Neural progenitor cell (in vitro differentiated cells): ENCODE results near the gene RUSC1. TPM values are rescaled to one million over a fixed set of nuclear protein-coding genes. Genes with fewer than 3 reads are reported as not detected.

Experiments
- DNase-seq: peaks from one replicate; pipeline ENCODE4 v3.0.0-alpha.2; 2016; ENCODE audit warnings: low spot score
- H2AFZ ChIP-seq: fragments of 200-600 bp; sonication (generic); replicated peaks from 2 replicates; pipeline ENCODE4 v1.6.1; 2016; ENCODE audit warnings: antibody characterized with exemption
- H3F3A ChIP-seq: fragments of 200-600 bp; sonication (generic); 2 replicates; pipeline ENCODE4 v1.6.1; 2016; ENCODE audit warnings: antibody characterized with exemption, low read depth
- H3K27ac ChIP-seq: fragments of 200-600 bp; sonication (generic); 2 replicates; pipeline ENCODE4 v1.5.1; 2016; ENCODE audit warnings: mild to moderate bottlenecking
- H3K27me3 ChIP-seq: fragments of 200-600 bp; sonication (generic); 2 replicates; pipeline ENCODE4 v1.6.1; 2016; ENCODE audit warnings: mild to moderate bottlenecking, moderate library complexity
- H3K36me3 ChIP-seq: fragments of 200-600 bp; sonication (generic); 2 replicates; pipeline ENCODE4 v1.5.1; 2016
- H3K4me1 ChIP-seq: fragments of 200-600 bp; sonication (generic); 2 replicates; pipeline ENCODE4 v1.6.1; 2016; ENCODE audit warnings: mixed run types
- H3K4me2 ChIP-seq: fragments of 200-600 bp; sonication (generic); 2 replicates; pipeline ENCODE4 v1.6.1; 2016
- H3K4me3 ChIP-seq: fragments of 200-600 bp; sonication (generic); 2 replicates; pipeline ENCODE4 v1.5.1; 2016
- H3K79me2 ChIP-seq: fragments of 200-600 bp; sonication (generic); 2 replicates; pipeline ENCODE4 v1.6.1; 2016; ENCODE audit warnings: low read depth
- H3K9ac ChIP-seq: fragments of 200-600 bp; sonication (generic); 2 replicates; pipeline ENCODE4 v1.6.1; 2016
- H3K9me3 ChIP-seq: fragments of 200-600 bp; sonication (generic); 2 replicates; pipeline ENCODE4 v1.5.1; 2016; ENCODE audit warnings: low read depth
- H4K20me1 ChIP-seq: fragments of 200-600 bp; sonication (generic); 2 replicates; pipeline ENCODE4 v1.6.1; 2016; ENCODE audit warnings: low read depth
- H3K27ac Mint-ChIP-seq: 3 replicates; pipeline ENCODE4 v1.8.0; 2021; ENCODE audit warnings: mixed read lengths
- H3K27me3 Mint-ChIP-seq: 2 replicates; pipeline ENCODE4 v1.8.0; 2022; ENCODE audit warnings: low read depth, mild to moderate bottlenecking, inconsistent platforms, moderate library complexity, mixed read lengths; ENCODE audit not compliant: insufficient read depth
- H3K36me3 Mint-ChIP-seq: 3 replicates; pipeline ENCODE4 v1.8.0; 2021; ENCODE audit warnings: mixed read lengths
- H3K4me1 Mint-ChIP-seq: 3 replicates; pipeline ENCODE4 v1.8.0; 2021; ENCODE audit warnings: mixed read lengths
- H3K4me3 Mint-ChIP-seq: 3 replicates; pipeline ENCODE4 v1.8.0; 2021; ENCODE audit warnings: mild to moderate bottlenecking, moderate library complexity, mixed read lengths
- H3K9me3 Mint-ChIP-seq: 3 replicates; pipeline ENCODE4 v1.8.0; 2020; ENCODE audit warnings: mixed read lengths
- EZH2 ChIP-seq: fragments of 200-600 bp; sonication (generic); IDR thresholded peaks from 2 replicates; pipeline ENCODE4 v1.6.1; 2017; ENCODE audit warnings: antibody characterized with exemption, mild to moderate bottlenecking, moderate library complexity
- EZH2phosphoT487 ChIP-seq: fragments of 200-600 bp; sonication (generic); IDR thresholded peaks from 2 replicates; pipeline ENCODE4 v1.6.1; 2017; ENCODE audit warnings: antibody characterized with exemption
- total RNA-seq: library from RNA; depleted of rRNA; stranded (reverse); fragments of >200 nt; gene quantifications from 2 replicates; pipeline ENCODE4 v1.2.3, GENCODE V29; 2015; ENCODE audit warnings: low replicate concordance
- TF ChIP-seq, protein P1 (sequence below): fragments of 200-600 bp; sonication (generic); IDR thresholded peaks from 2 replicates; pipeline ENCODE4 v1.5.1; 2017; ENCODE audit warnings: antibody characterized with exemption, mild to moderate bottlenecking

The RUSC1 gene
- total RNA-seq, 1 donor from 2014 or later, result 17.0 TPM

DNA sequence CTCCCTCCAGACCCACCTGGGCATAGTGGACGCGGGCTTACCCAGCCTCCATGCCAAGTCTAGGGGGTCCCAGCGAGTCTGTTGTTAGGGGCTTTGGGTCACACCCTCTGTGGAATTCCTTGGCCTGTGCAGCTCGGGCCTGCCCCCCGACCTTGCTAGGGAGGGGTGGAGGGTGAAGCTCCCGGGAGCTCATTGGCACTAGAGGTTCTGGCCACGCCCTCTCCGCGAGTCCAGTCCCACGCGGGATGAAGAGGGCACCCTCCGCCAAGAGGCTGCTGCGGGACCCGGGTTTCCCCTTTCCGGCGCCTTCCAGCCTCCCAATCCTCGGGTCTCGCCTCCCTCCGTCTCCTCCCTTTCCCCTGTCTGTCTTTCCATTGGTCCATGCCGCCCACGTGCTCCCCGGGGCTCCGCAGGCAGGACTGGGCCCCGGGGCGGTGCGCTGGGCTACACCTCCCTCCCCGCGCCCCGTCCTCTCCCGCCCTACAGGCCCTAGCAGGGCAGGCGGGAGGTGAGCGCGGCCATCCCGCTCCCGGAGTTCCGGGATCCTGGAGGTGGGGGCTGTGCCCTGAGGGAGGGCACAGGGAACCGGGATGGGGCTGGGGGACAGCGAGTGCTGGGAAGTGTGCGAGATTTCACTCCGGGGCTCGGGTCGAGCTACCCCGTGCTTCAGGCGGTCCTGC lies 3.5 kb downstream of the RUSC1 start:
- peak overlapping the region; percentile 91 for H2AFZ ChIP-seq
- no peaks in the 10 kb centered on the region for H3K9me3 Mint-ChIP-seq
- TF ChIP-seq EZH2 (no peak), EZH2phosphoT487 (no peak)
- TF ChIP-seq, protein P1, sequence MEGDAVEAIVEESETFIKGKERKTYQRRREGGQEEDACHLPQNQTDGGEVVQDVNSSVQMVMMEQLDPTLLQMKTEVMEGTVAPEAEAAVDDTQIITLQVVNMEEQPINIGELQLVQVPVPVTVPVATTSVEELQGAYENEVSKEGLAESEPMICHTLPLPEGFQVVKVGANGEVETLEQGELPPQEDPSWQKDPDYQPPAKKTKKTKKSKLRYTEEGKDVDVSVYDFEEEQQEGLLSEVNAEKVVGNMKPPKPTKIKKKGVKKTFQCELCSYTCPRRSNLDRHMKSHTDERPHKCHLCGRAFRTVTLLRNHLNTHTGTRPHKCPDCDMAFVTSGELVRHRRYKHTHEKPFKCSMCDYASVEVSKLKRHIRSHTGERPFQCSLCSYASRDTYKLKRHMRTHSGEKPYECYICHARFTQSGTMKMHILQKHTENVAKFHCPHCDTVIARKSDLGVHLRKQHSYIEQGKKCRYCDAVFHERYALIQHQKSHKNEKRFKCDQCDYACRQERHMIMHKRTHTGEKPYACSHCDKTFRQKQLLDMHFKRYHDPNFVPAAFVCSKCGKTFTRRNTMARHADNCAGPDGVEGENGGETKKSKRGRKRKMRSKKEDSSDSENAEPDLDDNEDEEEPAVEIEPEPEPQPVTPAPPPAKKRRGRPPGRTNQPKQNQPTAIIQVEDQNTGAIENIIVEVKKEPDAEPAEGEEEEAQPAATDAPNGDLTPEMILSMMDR, result no peak
- H3K9me3 ChIP-seq, result no peaks in the 10 kb centered on the region
- H3K27me3 ChIP-seq, result no peaks in the 10 kb centered on the region
- peaks cover 39% of the 10 kb centered on the region for H4K20me1 ChIP-seq
- H3K36me3 Mint-ChIP-seq, result peaks cover 11% of the 10 kb centered on the region
- peak overlapping the region; percentile 88 for H3K27ac ChIP-seq
- peaks cover 35% of the 10 kb centered on the region for H3K4me1 Mint-ChIP-seq
- H3K9ac ChIP-seq, result peak overlapping the region; percentile 15
- peak overlapping the region; percentile 91 for H3K4me3 Mint-ChIP-seq
- H3K36me3 ChIP-seq, result no peaks in the 10 kb centered on the region
- H3K27ac Mint-ChIP-seq, result no peak overlapping the region
- peaks cover 19% of the 10 kb centered on the region for H3K4me1 ChIP-seq
- peaks cover 24% of the 10 kb centered on the region for H3K79me2 ChIP-seq
- DNase-seq, result peak; percentile 96
- peak overlapping the region; percentile 87 for H3K4me2 ChIP-seq
- H3K4me3 ChIP-seq, result peak overlapping the region; percentile 82
- H3K27me3 Mint-ChIP-seq, result peaks cover 7% of the 10 kb centered on the region
- H3F3A ChIP-seq, result peaks cover 57% of the 10 kb centered on the region

GRCh38 chr1:155324717-155325602 lies 4.3 kb downstream of the RUSC1 start:
- Mint-ChIP-seq H3K4me3 (peak overlapping the region; percentile 91), H3K4me1 (peaks cover 33% of the 10 kb centered on the region), H3K27me3 (peaks cover 3% of the 10 kb centered on the region), H3K9me3 (no peaks in the 10 kb centered on the region), H3K27ac (no peak overlapping the region), H3K36me3 (peaks cover 10% of the 10 kb centered on the region)
- no peaks in the 10 kb centered on the region for H3K27me3 ChIP-seq
- H3K9ac ChIP-seq, result peak overlapping the region; percentile 15
- peak overlapping the region; percentile 82 for H3K4me3 ChIP-seq
- no peak overlapping the region for H3K27ac ChIP-seq
- TF ChIP-seq, protein P1, result peak; percentile 65
- no peak for TF ChIP-seq EZH2
- H4K20me1 ChIP-seq, result peaks cover 34% of the 10 kb centered on the region
- peaks cover 24% of the 10 kb centered on the region for H3K79me2 ChIP-seq
- H3K36me3 ChIP-seq, result no peaks in the 10 kb centered on the region
- H3K4me2 ChIP-seq, result peak overlapping the region; percentile 87
- peaks cover 19% of the 10 kb centered on the region for H3K4me1 ChIP-seq
- H2AFZ ChIP-seq, result peak overlapping the region; percentile 91
- H3F3A ChIP-seq, result peaks cover 49% of the 10 kb centered on the region
- DNase-seq, result peak; percentile 88
- no peaks in the 10 kb centered on the region for H3K9me3 ChIP-seq

GRCh38 chr1:155325603-155325893 lies 4.9 kb downstream of the RUSC1 start:
- peak overlapping the region; percentile 91 for H3K4me3 Mint-ChIP-seq
- Histone ChIP-seq H3K9me3 (no peaks in the 10 kb centered on the region), H3K36me3 (no peaks in the 10 kb centered on the region), H3K4me2 (peak overlapping the region; percentile 87), H3K9ac (no peak overlapping the region), H3K27me3 (no peaks in the 10 kb centered on the region), H3K4me3 (peak overlapping the region; percentile 82), H3K4me1 (peaks cover 16% of the 10 kb centered on the region), H3F3A (peaks cover 44% of the 10 kb centered on the region), H3K27ac (no peak overlapping the region), H3K79me2 (peaks cover 24% of the 10 kb centered on the region), H2AFZ (no peak overlapping the region), H4K20me1 (peaks cover 33% of the 10 kb centered on the region)
- H3K36me3 Mint-ChIP-seq, result peaks cover 8% of the 10 kb centered on the region
- H3K9me3 Mint-ChIP-seq, result no peaks in the 10 kb centered on the region
- peaks cover 3% of the 10 kb centered on the region for H3K27me3 Mint-ChIP-seq
- H3K27ac Mint-ChIP-seq, result no peak overlapping the region
- no peak for DNase-seq
- TF ChIP-seq EZH2, result no peak
- TF ChIP-seq EZH2phosphoT487, result no peak
- TF ChIP-seq, protein P1, result no peak
- H3K4me1 Mint-ChIP-seq, result peaks cover 27% of the 10 kb centered on the region
